Fibroblast of skin of left biceps (primary cell): Measurements from ENCODE around the gene TLR7.

Source experiments
- DNase-seq, 2 experiments: peaks; one replicate each; pipeline ENCODE4 v3.0.0-alpha.2; 2013; ENCODE audit warnings: low read depth in 2 of 2

Gene TLR7

GRCh38 chrX:12930150-12930549 lies 63.3 kb downstream of the TLR7 start:
- no peak for DNase-seq

- DNase-seq, result no peak
These were observed 65.4 kb downstream of the TLR7 start for GRCh38 chrX:12932244-12932643.

DNA sequence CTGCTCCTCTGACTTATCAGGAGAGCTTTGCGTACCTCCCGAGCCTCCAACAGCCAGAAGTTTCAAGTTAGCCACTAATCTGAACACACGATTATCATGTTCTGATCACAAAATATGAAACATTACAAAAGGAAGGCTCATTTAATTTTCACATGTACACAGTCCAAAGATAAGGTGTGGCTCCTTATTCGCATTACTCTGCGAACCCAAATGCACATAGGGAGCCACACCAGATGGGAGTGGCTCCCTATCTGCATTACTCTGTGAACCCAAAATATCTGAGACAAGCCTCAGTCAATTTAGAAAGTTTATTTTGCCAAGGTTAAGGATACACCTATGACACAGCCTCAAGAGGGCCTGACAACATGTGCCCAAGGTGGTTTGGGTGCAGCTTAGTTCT lies 68.0 kb downstream of the TLR7 start:
- DNase-seq, result no peak

GRCh38 chrX:12936947-12937346 lies 70.1 kb downstream of the TLR7 start:
- no peak for DNase-seq
